Measurements from ENCODE around the gene KCNAB1. TPM values are rescaled to one million over a fixed set of nuclear protein-coding genes. Genes with fewer than 3 reads are reported as not detected.

The KCNAB1 gene
- total RNA-seq, 2 donors from 2014 or later = 0.49 to 0.81 TPM

- Mint-ChIP-seq H3K4me1 (peaks cover 7% of the 10 kb centered on the region), H3K27me3 (ENCODE audit: insufficient read depth) (no peaks in the 10 kb centered on the region), H3K4me3 (no peak overlapping the region), H3K9me3 (no peaks in the 10 kb centered on the region), H3K36me3 (ENCODE audit: low read depth) (no peaks in the 10 kb centered on the region), H3K27ac (no peak overlapping the region)
- no peak overlapping the region for H3K27ac ChIP-seq (ENCODE audit: low read depth, low read length)
- H3K9me3 ChIP-seq (ENCODE audit: control insufficient read depth, low read length) = no peaks in the 10 kb centered on the region
- WGBS, 2 experiments (ENCODE audit: insufficient coverage in 1 of 2, insufficient read length in 1 of 2) = 60 to 71% methylated on average over 1 to 5 of the region's 5 CpGs
- H3K9ac ChIP-seq (ENCODE audit: extremely low read depth, low read length, poor library complexity, severe bottlenecking) = no peak overlapping the region
- no peak for DNase-seq
- no peak overlapping the region for H3K4me3 ChIP-seq (ENCODE audit: low read length)
- no peaks in the 10 kb centered on the region for H3K4me1 ChIP-seq (ENCODE audit: control insufficient read depth, insufficient read depth, low read length)
- TF ChIP-seq CTCF (conservative IDR thresholded peaks at IDR 0.05) = no peak
- no peaks in the 10 kb centered on the region for H3K27me3 ChIP-seq (ENCODE audit: control insufficient read depth, insufficient read depth, low read length, poor library complexity, severe bottlenecking)
- H3K36me3 ChIP-seq (ENCODE audit: control insufficient read depth, insufficient read depth, low read length) = no peaks in the 10 kb centered on the region
Observed at GRCh38 chr3:156360963-156361362, 240.6 kb downstream of the KCNAB1 start.

GRCh38 chr3:156366559-156366958, 246.2 kb downstream of the KCNAB1 start:
- no peaks in the 10 kb centered on the region for H3K36me3 ChIP-seq (ENCODE audit: control insufficient read depth, insufficient read depth, low read length)
- no peak overlapping the region for H3K27ac ChIP-seq (ENCODE audit: low read depth, low read length)
- Mint-ChIP-seq H3K27ac (no peak overlapping the region), H3K27me3 (ENCODE audit: insufficient read depth) (no peaks in the 10 kb centered on the region), H3K36me3 (ENCODE audit: low read depth) (no peaks in the 10 kb centered on the region), H3K4me1 (peaks cover 8% of the 10 kb centered on the region), H3K4me3 (no peak overlapping the region), H3K9me3 (no peaks in the 10 kb centered on the region)
- no peak for DNase-seq
- no peaks in the 10 kb centered on the region for H3K9me3 ChIP-seq (ENCODE audit: control insufficient read depth, low read length)
- H3K4me3 ChIP-seq (ENCODE audit: low read length) = no peak overlapping the region
- no peak for TF ChIP-seq CTCF (conservative IDR thresholded peaks at IDR 0.05)
- no peaks in the 10 kb centered on the region for H3K27me3 ChIP-seq (ENCODE audit: control insufficient read depth, insufficient read depth, low read length, poor library complexity, severe bottlenecking)
- H3K4me1 ChIP-seq (ENCODE audit: control insufficient read depth, insufficient read depth, low read length) = no peaks in the 10 kb centered on the region
- WGBS, 2 experiments (ENCODE audit: insufficient coverage in 1 of 2, insufficient read length in 1 of 2) = 93 to 100% methylated on average over 1 to 3 of the region's 3 CpGs
- H3K9ac ChIP-seq (ENCODE audit: extremely low read depth, low read length, poor library complexity, severe bottlenecking) = no peak overlapping the region

- no peak for TF ChIP-seq CTCF (conservative IDR thresholded peaks at IDR 0.05)
- 79 to 82% methylated on average over 2 to 3 of the region's 3 CpGs for WGBS, 2 experiments (ENCODE audit: insufficient coverage in 1 of 2, insufficient read length in 1 of 2)
- no peak for DNase-seq
- no peaks in the 10 kb centered on the region for H3K36me3 Mint-ChIP-seq (ENCODE audit: low read depth)
- Histone ChIP-seq H3K27me3 (ENCODE audit: control insufficient read depth, insufficient read depth, low read length, poor library complexity, severe bottlenecking) (no peaks in the 10 kb centered on the region), H3K36me3 (ENCODE audit: control insufficient read depth, insufficient read depth, low read length) (no peaks in the 10 kb centered on the region), H3K4me1 (ENCODE audit: control insufficient read depth, insufficient read depth, low read length) (no peaks in the 10 kb centered on the region), H3K4me3 (ENCODE audit: low read length) (no peak overlapping the region), H3K9ac (ENCODE audit: extremely low read depth, low read length, poor library complexity, severe bottlenecking) (no peak overlapping the region), H3K27ac (ENCODE audit: low read depth, low read length) (no peak overlapping the region), H3K9me3 (ENCODE audit: control insufficient read depth, low read length) (no peaks in the 10 kb centered on the region)
- peaks cover 17% of the 10 kb centered on the region for H3K4me1 Mint-ChIP-seq
- no peaks in the 10 kb centered on the region for H3K27me3 Mint-ChIP-seq (ENCODE audit: insufficient read depth)
- no peak overlapping the region for H3K4me3 Mint-ChIP-seq
- no peak overlapping the region for H3K27ac Mint-ChIP-seq
- no peaks in the 10 kb centered on the region for H3K9me3 Mint-ChIP-seq
Observed at GRCh38 chr3:156368189-156368588, 247.8 kb downstream of the KCNAB1 start.

Data from endodermal cell (in vitro differentiated cells).